Measurements from ENCODE around the gene ULK1. TPM values are rescaled to one million over a fixed set of nuclear protein-coding genes. Genes with fewer than 3 reads are reported as not detected.

Gene ULK1
- total and polyA plus RNA-seq, 2 donors from 2014 or later, result 11.4 to 33.4 TPM

GRCh38 chr12:131856366-131857097 lies 37.9 kb upstream of the ULK1 start:
- intact Hi-C loops (cut with DNase I), result no loop called here
- no peaks in the 10 kb centered on the region for H3K27me3 ChIP-seq (ENCODE audit: control insufficient read depth, insufficient read depth, low read length)
- TF ChIP-seq CTCF (IDR thresholded peaks at IDR 0.05; ENCODE audit: borderline replicate concordance, extremely low read depth, insufficient read depth), result no peak
- H3K4me3 ChIP-seq (ENCODE audit: low read length in 3 of 3), result no peak overlapping the region
- no peaks in the 10 kb centered on the region for H3K36me3 ChIP-seq (ENCODE audit: control insufficient read depth in 2 of 3, insufficient read depth in 3 of 3, low read length in 3 of 3)
- no peaks in the 10 kb centered on the region for H3K4me1 ChIP-seq (ENCODE audit: control insufficient read depth in 2 of 3, insufficient read depth in 2 of 3, low read depth in 1 of 3, low read length in 3 of 3)
- no peak overlapping the region for H3K27ac ChIP-seq (ENCODE audit: low read depth in 2 of 2, low read length in 2 of 2)
- DNase-seq (peak in 1 of 5 donors; percentile 36), FAIRE-seq (no peak)
- no peak overlapping the region for H3K9ac ChIP-seq (ENCODE audit: low read length in 3 of 3)
- H3K9me3 ChIP-seq (ENCODE audit: control insufficient read depth in 2 of 3, insufficient read depth in 1 of 3, low read length in 3 of 3), result no peaks in the 10 kb centered on the region

- no peaks in the 10 kb centered on the region for H3K27me3 ChIP-seq (ENCODE audit: control insufficient read depth, insufficient read depth, low read length)
- no peak overlapping the region for H3K27ac ChIP-seq (ENCODE audit: low read depth in 2 of 2, low read length in 2 of 2)
- no peak overlapping the region for H3K4me3 ChIP-seq (ENCODE audit: low read length in 3 of 3)
- intact Hi-C loops (cut with DNase I), result no loop called here
- H3K4me1 ChIP-seq (ENCODE audit: control insufficient read depth in 2 of 3, insufficient read depth in 2 of 3, low read depth in 1 of 3, low read length in 3 of 3), result no peaks in the 10 kb centered on the region
- H3K9ac ChIP-seq (ENCODE audit: low read length in 3 of 3), result no peak overlapping the region
- DNase-seq, result peak in 1 of 5 donors; percentile 41
- FAIRE-seq, result no peak
- no peaks in the 10 kb centered on the region for H3K9me3 ChIP-seq (ENCODE audit: control insufficient read depth in 2 of 3, insufficient read depth in 1 of 3, low read length in 3 of 3)
- TF ChIP-seq CTCF (IDR thresholded peaks at IDR 0.05; ENCODE audit: borderline replicate concordance, extremely low read depth, insufficient read depth), result no peak
- H3K36me3 ChIP-seq (ENCODE audit: control insufficient read depth in 2 of 3, insufficient read depth in 3 of 3, low read length in 3 of 3), result no peaks in the 10 kb centered on the region
These were observed 36.2 kb upstream of the ULK1 start for GRCh38 chr12:131857908-131858850.

- no peak overlapping the region for H3K4me3 ChIP-seq (ENCODE audit: low read length in 3 of 3)
- DNase-seq, result peak in 4 of 5 donors; percentile 56 to 82 (median 78)
- intact Hi-C loops (cut with DNase I), result no loop called here
- no peak overlapping the region for H3K9ac ChIP-seq (ENCODE audit: low read length in 3 of 3)
- H3K27me3 ChIP-seq (ENCODE audit: control insufficient read depth, insufficient read depth, low read length), result no peaks in the 10 kb centered on the region
- no peak for FAIRE-seq
- no peak for TF ChIP-seq CTCF (IDR thresholded peaks at IDR 0.05; ENCODE audit: borderline replicate concordance, extremely low read depth, insufficient read depth)
- no peaks in the 10 kb centered on the region for H3K36me3 ChIP-seq (ENCODE audit: control insufficient read depth in 2 of 3, insufficient read depth in 3 of 3, low read length in 3 of 3)
- H3K27ac ChIP-seq (ENCODE audit: low read depth in 2 of 2, low read length in 2 of 2), result no peak overlapping the region
- no peaks in the 10 kb centered on the region for H3K4me1 ChIP-seq (ENCODE audit: control insufficient read depth in 2 of 3, insufficient read depth in 2 of 3, low read depth in 1 of 3, low read length in 3 of 3)
- no peaks in the 10 kb centered on the region for H3K9me3 ChIP-seq (ENCODE audit: control insufficient read depth in 2 of 3, insufficient read depth in 1 of 3, low read length in 3 of 3)
These were observed 33.8 kb upstream of the ULK1 start for GRCh38 chr12:131860472-131861260.
